ENCODE results near the gene NACC2. TPM values are rescaled to one million over a fixed set of nuclear protein-coding genes. Genes with fewer than 3 reads are reported as not detected.

NACC2 gene
- total and polyA plus RNA-seq, 9 of the 15 experiments (the other 6 are each of a cell fraction or from before 2014, with no cell fraction given), result 0.70 to 25.1 (median 5.6) TPM

DNA sequence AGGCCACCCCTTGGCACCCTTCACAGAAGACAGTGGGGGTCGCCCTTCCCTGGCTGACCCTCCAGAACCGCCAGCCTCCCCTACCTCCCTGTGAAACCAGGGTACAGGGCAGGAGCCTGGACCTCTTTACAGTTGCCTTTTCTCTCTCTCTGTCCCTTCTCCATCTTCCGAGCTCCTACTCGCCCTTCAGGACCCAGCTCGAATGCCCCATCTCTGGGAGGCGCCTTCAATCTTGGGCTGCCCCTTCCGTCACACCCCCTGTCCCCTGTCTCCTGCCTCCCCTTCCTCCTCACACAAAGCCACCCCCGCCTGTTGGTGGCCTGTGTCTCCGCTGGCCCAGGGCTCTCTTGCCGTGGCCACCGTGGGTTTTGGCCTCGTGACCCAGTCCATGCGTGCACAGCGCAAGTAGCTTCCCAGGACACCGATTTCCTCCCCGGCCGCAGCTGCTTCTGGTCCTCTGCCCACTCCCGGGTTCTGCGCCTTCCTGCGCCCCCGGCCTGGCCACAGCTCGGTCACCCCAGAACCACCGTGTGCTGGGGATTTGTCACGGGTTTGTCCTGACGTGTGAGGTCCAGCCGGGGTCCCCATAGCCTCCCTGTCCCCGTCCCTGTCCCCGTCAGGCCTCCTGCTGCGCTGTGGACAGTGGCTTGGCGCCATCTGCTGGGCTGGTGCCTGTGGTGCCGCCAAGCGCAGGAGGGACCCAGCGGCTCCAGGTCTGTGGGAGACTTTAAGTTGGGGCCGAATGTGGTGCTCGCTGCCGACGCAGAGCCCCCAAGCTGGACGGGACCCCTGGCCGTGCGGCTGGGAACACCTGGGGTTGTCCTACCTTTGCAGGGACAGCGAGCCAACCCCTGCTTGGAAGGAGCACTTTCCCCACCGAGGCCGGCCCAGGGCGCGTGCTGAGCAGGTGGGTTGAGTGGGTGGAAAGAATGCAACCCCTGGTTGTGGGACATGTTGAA lies 27.6 kb upstream of the NACC2 start (continued):
- TF ChIP-seq KLF16 (IDR thresholded peaks at IDR 0.05) (peak; percentile 27; the same call in 1 of the 2 replicates), ZNF75A (CRISPR knock-in tag; IDR thresholded peaks at IDR 0.05) (no peak), ZNF133 (CRISPR knock-in tag; IDR thresholded peaks at IDR 0.05) (no peak), PTRF (tag; IDR thresholded peaks at IDR 0.05) (no peak), ILF3 (IDR thresholded peaks at IDR 0.05; ENCODE audit: borderline replicate concordance) (no peak), LCOR (CRISPR knock-in tag; IDR thresholded peaks at IDR 0.05) (peak; percentile 42; the same call in 1 of the 2 replicates), ZNF24 (IDR thresholded peaks at IDR 0.05) (peak; percentile 24; the same call in 1 of the 2 replicates), MTA1 (IDR thresholded peaks at IDR 0.05; ENCODE audit: borderline replicate concordance) (no peak), ZNF76 (CRISPR knock-in tag; IDR thresholded peaks at IDR 0.05; ENCODE audit: borderline replicate concordance) (no peak), ZNF830 (CRISPR knock-in tag; IDR thresholded peaks at IDR 0.05) (0 out of 2 replicates have a peak, but pooled peaks have one; percentile 71), NFXL1 (CRISPR knock-in tag; IDR thresholded peaks at IDR 0.05) (no peak), POLR2H (tag; IDR thresholded peaks at IDR 0.05; ENCODE audit: low read depth) (no peak), CBX2 (IDR thresholded peaks at IDR 0.05; ENCODE audit: insufficient read depth, low read length, poor library complexity, severe bottlenecking) (no peak), CTBP1 (IDR thresholded peaks at IDR 0.05; ENCODE audit: borderline replicate concordance) (peak; percentile 46; the same call in 1 of the 2 replicates), SNRNP70 (optimal IDR thresholded peaks at IDR 0.05; ENCODE audit: low read depth, low read length) (no peak), ARNT (IDR thresholded peaks at IDR 0.05) (no peak), ZNF121 (CRISPR knock-in tag; conservative IDR thresholded peaks at IDR 0.05) (no peak), KAT7 (CRISPR knock-in tag; IDR thresholded peaks at IDR 0.05; ENCODE audit: borderline replicate concordance) (no peak), FOXP1 (CRISPR knock-in tag; IDR thresholded peaks at IDR 0.05) (no peak)
- TF ChIP-seq, protein P1, sequence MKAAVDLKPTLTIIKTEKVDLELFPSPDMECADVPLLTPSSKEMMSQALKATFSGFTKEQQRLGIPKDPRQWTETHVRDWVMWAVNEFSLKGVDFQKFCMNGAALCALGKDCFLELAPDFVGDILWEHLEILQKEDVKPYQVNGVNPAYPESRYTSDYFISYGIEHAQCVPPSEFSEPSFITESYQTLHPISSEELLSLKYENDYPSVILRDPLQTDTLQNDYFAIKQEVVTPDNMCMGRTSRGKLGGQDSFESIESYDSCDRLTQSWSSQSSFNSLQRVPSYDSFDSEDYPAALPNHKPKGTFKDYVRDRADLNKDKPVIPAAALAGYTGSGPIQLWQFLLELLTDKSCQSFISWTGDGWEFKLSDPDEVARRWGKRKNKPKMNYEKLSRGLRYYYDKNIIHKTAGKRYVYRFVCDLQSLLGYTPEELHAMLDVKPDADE (conservative IDR thresholded peaks at IDR 0.05; ENCODE audit: control insufficient read depth, low read depth, low read length), result 0 out of 2 replicates have a peak, but pooled peaks have one; percentile 18
- TF ChIP-seq, protein P2, sequence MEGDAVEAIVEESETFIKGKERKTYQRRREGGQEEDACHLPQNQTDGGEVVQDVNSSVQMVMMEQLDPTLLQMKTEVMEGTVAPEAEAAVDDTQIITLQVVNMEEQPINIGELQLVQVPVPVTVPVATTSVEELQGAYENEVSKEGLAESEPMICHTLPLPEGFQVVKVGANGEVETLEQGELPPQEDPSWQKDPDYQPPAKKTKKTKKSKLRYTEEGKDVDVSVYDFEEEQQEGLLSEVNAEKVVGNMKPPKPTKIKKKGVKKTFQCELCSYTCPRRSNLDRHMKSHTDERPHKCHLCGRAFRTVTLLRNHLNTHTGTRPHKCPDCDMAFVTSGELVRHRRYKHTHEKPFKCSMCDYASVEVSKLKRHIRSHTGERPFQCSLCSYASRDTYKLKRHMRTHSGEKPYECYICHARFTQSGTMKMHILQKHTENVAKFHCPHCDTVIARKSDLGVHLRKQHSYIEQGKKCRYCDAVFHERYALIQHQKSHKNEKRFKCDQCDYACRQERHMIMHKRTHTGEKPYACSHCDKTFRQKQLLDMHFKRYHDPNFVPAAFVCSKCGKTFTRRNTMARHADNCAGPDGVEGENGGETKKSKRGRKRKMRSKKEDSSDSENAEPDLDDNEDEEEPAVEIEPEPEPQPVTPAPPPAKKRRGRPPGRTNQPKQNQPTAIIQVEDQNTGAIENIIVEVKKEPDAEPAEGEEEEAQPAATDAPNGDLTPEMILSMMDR (IDR thresholded peaks at IDR 0.05 in 2 of 3, conservative IDR thresholded peaks at IDR 0.05 in 1 of 3; ENCODE audit: insufficient read depth in 2 of 3, low read depth in 1 of 3, low read length in 3 of 3), result peak; percentile 94 to 98 (median 96)
- TF ChIP-seq, protein P3, sequence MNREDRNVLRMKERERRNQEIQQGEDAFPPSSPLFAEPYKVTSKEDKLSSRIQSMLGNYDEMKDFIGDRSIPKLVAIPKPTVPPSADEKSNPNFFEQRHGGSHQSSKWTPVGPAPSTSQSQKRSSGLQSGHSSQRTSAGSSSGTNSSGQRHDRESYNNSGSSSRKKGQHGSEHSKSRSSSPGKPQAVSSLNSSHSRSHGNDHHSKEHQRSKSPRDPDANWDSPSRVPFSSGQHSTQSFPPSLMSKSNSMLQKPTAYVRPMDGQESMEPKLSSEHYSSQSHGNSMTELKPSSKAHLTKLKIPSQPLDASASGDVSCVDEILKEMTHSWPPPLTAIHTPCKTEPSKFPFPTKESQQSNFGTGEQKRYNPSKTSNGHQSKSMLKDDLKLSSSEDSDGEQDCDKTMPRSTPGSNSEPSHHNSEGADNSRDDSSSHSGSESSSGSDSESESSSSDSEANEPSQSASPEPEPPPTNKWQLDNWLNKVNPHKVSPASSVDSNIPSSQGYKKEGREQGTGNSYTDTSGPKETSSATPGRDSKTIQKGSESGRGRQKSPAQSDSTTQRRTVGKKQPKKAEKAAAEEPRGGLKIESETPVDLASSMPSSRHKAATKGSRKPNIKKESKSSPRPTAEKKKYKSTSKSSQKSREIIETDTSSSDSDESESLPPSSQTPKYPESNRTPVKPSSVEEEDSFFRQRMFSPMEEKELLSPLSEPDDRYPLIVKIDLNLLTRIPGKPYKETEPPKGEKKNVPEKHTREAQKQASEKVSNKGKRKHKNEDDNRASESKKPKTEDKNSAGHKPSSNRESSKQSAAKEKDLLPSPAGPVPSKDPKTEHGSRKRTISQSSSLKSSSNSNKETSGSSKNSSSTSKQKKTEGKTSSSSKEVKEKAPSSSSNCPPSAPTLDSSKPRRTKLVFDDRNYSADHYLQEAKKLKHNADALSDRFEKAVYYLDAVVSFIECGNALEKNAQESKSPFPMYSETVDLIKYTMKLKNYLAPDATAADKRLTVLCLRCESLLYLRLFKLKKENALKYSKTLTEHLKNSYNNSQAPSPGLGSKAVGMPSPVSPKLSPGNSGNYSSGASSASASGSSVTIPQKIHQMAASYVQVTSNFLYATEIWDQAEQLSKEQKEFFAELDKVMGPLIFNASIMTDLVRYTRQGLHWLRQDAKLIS (CRISPR knock-in tag; IDR thresholded peaks at IDR 0.05), result no peak

Measured in K562 (cell line).